A549 (cell line): ENCODE measurements around the gene AQR. TPM values are rescaled to one million over a fixed set of nuclear protein-coding genes. Genes with fewer than 3 reads are reported as not detected.

Experiments used
- ATAC-seq, 2 experiments: fragments of 200-7000 bp in 1 of 2; fragments of >200 bp in 1 of 2; cut with Nextera tagmentation in 1 of 2; cut with Tn5 transposase in 1 of 2; 3 replicates each; pipeline versions ENCODE4 v1.8.0 to v1.9.1; 2018 to 2020; ENCODE audit warnings: mild to moderate bottlenecking in 1 of 2, moderate library complexity in 1 of 2
- CTCF ChIA-PET: fragments of 300-600 bp; sonication (Branson Sonifier 250); formaldehyde crosslinking; extraction: SDS; loops from one replicate; lab custom pipeline; 2021; ENCODE audit warnings: antibody characterized with exemption, inconsistent platforms; lab: Yijun Ruan, JAX
- POLR2A ChIA-PET: fragments of 350-600 bp; formaldehyde crosslinking; extraction: SDS; loops from one replicate; lab custom pipeline; 2021; ENCODE audit warnings: antibody characterized with exemption, inconsistent platforms; lab: Yijun Ruan, JAX
- DNase-seq, 2 experiments: peaks; one replicate each; pipeline versions ENCODE4 v3.0.0 to v3.0.0-alpha.2; 2011 to 2016; ENCODE audit warnings: low read depth in 1 of 2, low spot score in 1 of 2
- FAIRE-seq: peaks from 2 replicates; lab custom pipeline; 2011; peaks lifted over from hg19 to GRCh38; lab: Jason Lieb, UNC
- H3K27ac ChIP-seq, 2 experiments: fragments of >200 bp; sonication (Bioruptor Twin); formaldehyde crosslinking; 3 replicates each; pipeline ENCODE4 v1.5.1; 2016 to 2017
- H3K4me1 ChIP-seq: fragments of >200 bp; sonication (Bioruptor Twin); formaldehyde crosslinking; 3 replicates; pipeline ENCODE4 v1.6.1; 2016
- H3K4me2 ChIP-seq: fragments of >200 bp; sonication (Bioruptor Twin); formaldehyde crosslinking; 3 replicates; pipeline ENCODE4 v1.6.1; 2016
- H3K4me3 ChIP-seq: fragments of >200 bp; sonication (Bioruptor Twin); formaldehyde crosslinking; 3 replicates; pipeline ENCODE4 v1.5.1; 2016
- H3K9me3 ChIP-seq: fragments of >200 bp; sonication (Bioruptor Twin); formaldehyde crosslinking; 3 replicates; pipeline ENCODE4 v1.6.1; 2016
- BHLHE40 ChIP-seq: IDR thresholded peaks from 2 replicates; pipeline ENCODE4 v1.6.1; 2012; ENCODE audit warnings: low read depth, low read length, inconsistent platforms
- CBX2 ChIP-seq: fragments of 200-600 bp; sonication (generic); IDR thresholded peaks from 2 replicates; pipeline ENCODE4 v1.6.1; 2016; ENCODE audit warnings: low read depth, mild to moderate bottlenecking, borderline replicate concordance
- CHD2 ChIP-seq: fragments of 150-350 bp; IDR thresholded peaks from 2 replicates; pipeline ENCODE4 v1.6.1; 2014; ENCODE audit warnings: low read length; ENCODE audit not compliant: partially characterized antibody
- CHD4 ChIP-seq: fragments of 200-600 bp; sonication (generic); IDR thresholded peaks from 2 replicates; pipeline ENCODE4 v1.6.1; 2016; ENCODE audit warnings: antibody characterized with exemption, mild to moderate bottlenecking, borderline replicate concordance
- EHF ChIP-seq: fragments of 250-450 bp; sonication (Bioruptor Pico); IDR thresholded peaks from 2 replicates; pipeline ENCODE4 v1.5.0; 2020; ENCODE audit warnings: mild to moderate bottlenecking
- EHMT2 ChIP-seq: fragments of 200-600 bp; sonication (generic); IDR thresholded peaks from 2 replicates; pipeline ENCODE4 v1.6.1; 2016; ENCODE audit warnings: antibody characterized with exemption, low read depth, mild to moderate bottlenecking, moderate library complexity
- ELK1 ChIP-seq: fragments of 150-350 bp; IDR thresholded peaks from 2 replicates; pipeline ENCODE4 v1.6.1; 2014; ENCODE audit warnings: low read depth, mild to moderate bottlenecking, low read length
- ESRRA ChIP-seq: fragments of 150-350 bp; IDR thresholded peaks from 2 replicates; pipeline ENCODE4 v1.6.1; 2014; ENCODE audit warnings: mild to moderate bottlenecking, low read length, borderline replicate concordance
- FOSB ChIP-seq: fragments of 250-450 bp; sonication (Bioruptor Pico); IDR thresholded peaks from 2 replicates; pipeline ENCODE4 v1.5.0; 2020; ENCODE audit warnings: mild to moderate bottlenecking, moderate library complexity
- FOSL2 ChIP-seq, 2 experiments: fragments of 450-650 bp in 1 of 2; fragments of >200 bp in 1 of 2; sonication (Bioruptor Twin) in 1 of 2; formaldehyde crosslinking; IDR thresholded peaks; 2 replicates each; pipeline versions ENCODE4 v1.5.0 to v1.6.1; 2016 to 2020; ENCODE audit warnings: mild to moderate bottlenecking in 1 of 2, moderate library complexity in 1 of 2
- HDAC2 ChIP-seq: fragments of 200-600 bp; sonication (generic); IDR thresholded peaks from 2 replicates; pipeline ENCODE4 v1.6.1; 2016
- HES2 ChIP-seq: fragments of >200 bp; sonication (Bioruptor Twin); formaldehyde crosslinking; IDR thresholded peaks from 2 replicates; pipeline ENCODE4 v1.6.1; 2016
- HEYL ChIP-seq: fragments of 250-450 bp; sonication (Bioruptor Pico); IDR thresholded peaks from 2 replicates; pipeline ENCODE4 v1.8.0; 2021; ENCODE audit warnings: mild to moderate bottlenecking, moderate library complexity
- KDM5A ChIP-seq: fragments of 200-600 bp; sonication (generic); IDR thresholded peaks from 2 replicates; pipeline ENCODE4 v1.6.1; 2016; ENCODE audit warnings: antibody characterized with exemption, mild to moderate bottlenecking
- MAX ChIP-seq: IDR thresholded peaks from 2 replicates; pipeline ENCODE4 v1.6.1; 2012
- NFE2L2 ChIP-seq: fragments of 150-350 bp; conservative IDR thresholded peaks from 2 replicates; pipeline ENCODE4 v1.6.1; 2014; ENCODE audit warnings: low read length
- NPAS2 ChIP-seq: fragments of 250-450 bp; sonication (Bioruptor Pico); IDR thresholded peaks from 2 replicates; pipeline ENCODE4 v1.8.0; 2022; ENCODE audit warnings: mild to moderate bottlenecking, moderate library complexity, borderline replicate concordance
- POLR2A ChIP-seq: IDR thresholded peaks from 2 replicates; pipeline ENCODE4 v1.6.1; 2012; ENCODE audit warnings: mild to moderate bottlenecking, low read length
- REST ChIP-seq: fragments of 200-600 bp; sonication (generic); IDR thresholded peaks from 2 replicates; pipeline ENCODE4 v1.6.1; 2016; ENCODE audit warnings: antibody characterized with exemption, mild to moderate bottlenecking, moderate library complexity
- SREBF2 ChIP-seq: fragments of 450-650 bp; IDR thresholded peaks from 2 replicates; pipeline ENCODE4 v1.6.1; 2014; ENCODE audit warnings: mild to moderate bottlenecking, moderate library complexity
- TP53 ChIP-seq: fragments of 250-450 bp; sonication (Bioruptor Pico); IDR thresholded peaks from 2 replicates; pipeline ENCODE4 v1.5.0; 2021; ENCODE audit warnings: mild to moderate bottlenecking, moderate library complexity
- WGBS: methylation state at CpG from one replicate; pipeline ENCODE4 v1.1.6; 2017; ENCODE audit errors: missing lambda C conversion rate; 5-methylcytosine and 5-hydroxymethylcytosine counted together
- polyA plus RNA-seq, 4 experiments: library from polyadenylated mRNA; depleted of rRNA in 3 of 4; stranded (reverse); fragments of >200 nt; fragmentation: RNase III in 1 of 4; extraction: RNeasy Plus Mini Kit Qiagen cat#74134 plus additional on column Dnase treatment in 1 of 4; gene quantifications; 2 replicates in 3 of 4; 3 replicates in 1 of 4; pipeline ENCODE4 v1.2.3, GENCODE V29; 2011 to 2017

Gene AQR
- polyA plus RNA-seq, 2 of the 4 experiments (the other 2 are of a cell fraction), result 22.3 to 58.5 TPM

GRCh38 chr15:35014241-35014640, 44.7 kb upstream of the AQR start:
- ATAC-seq (no peak), FAIRE-seq (peak; percentile 68), DNase-seq (no peak)
- Histone ChIP-seq H3K4me1 (no peaks in the 10 kb centered on the region), H3K4me3 (no peak overlapping the region), H3K9me3 (no peaks in the 10 kb centered on the region), H3K27ac (no peak overlapping the region), H3K4me2 (no peak overlapping the region)
- CTCF ChIA-PET, result interaction anchor here (0.6 to 2.2 kb wide), 4 partner anchors 9 to 34 kb away, joined by 3 to 6 read pairs (median 4); no protein-coding TSS in a partner anchor
- no peak for TF ChIP-seq NPAS2 (CRISPR knock-in tag)
- POLR2A ChIA-PET, result interaction anchor here (2.6 kb wide), 1 partner anchor 26 kb away, joined by 10 read pairs; the partner anchor contains the start of gene ZNF770

- ChIA-PET CTCF (interaction anchor here (0.7 kb wide), 1 partner anchor 8 kb away, joined by 3 read pairs; no protein-coding TSS in a partner anchor), POLR2A (interaction anchor here (2.6 kb wide), 1 partner anchor 25 kb away, joined by 10 read pairs; the partner anchor contains the start of gene ZNF770)
- Histone ChIP-seq H3K4me1 (no peaks in the 10 kb centered on the region), H3K4me3 (no peak overlapping the region), H3K4me2 (no peak overlapping the region), H3K9me3 (no peaks in the 10 kb centered on the region), H3K27ac (no peak overlapping the region)
- TF ChIP-seq FOSB (CRISPR knock-in tag) (no peak), HES2 (no peak), CHD4 (no peak), KDM5A (no peak), CHD2 (no peak), BHLHE40 (no peak), NFE2L2 (no peak), HEYL (CRISPR knock-in tag) (no peak), ESRRA (no peak), ELK1 (no peak), EHMT2 (no peak), TP53 (CRISPR knock-in tag) (no peak), CBX2 (no peak), REST (no peak), EHF (CRISPR knock-in tag) (no peak), FOSL2 (IDR thresholded peaks at IDR 0.05) (no peak), FOSL2 (CRISPR knock-in tag; IDR thresholded peaks at IDR 0.05) (no peak), POLR2A (no peak)
- 46% methylated on average over 4 of the region's 4 CpGs for WGBS
- DNase-seq, result no peak
- peak; percentile 46 for FAIRE-seq
- ATAC-seq, result no peak
Observed at GRCh38 chr15:35013370-35013769, 43.8 kb upstream of the AQR start.

GRCh38 chr15:35007397-35007796, 37.9 kb upstream of the AQR start:
- no peak for FAIRE-seq
- H3K4me1 ChIP-seq, result no peaks in the 10 kb centered on the region
- H3K4me2 ChIP-seq, result no peak overlapping the region
- ChIA-PET POLR2A (no interaction called here), CTCF (interaction anchor here (1.1 to 1.7 kb wide), 2 partner anchors 10 to 11 kb away, joined by 3 to 4 read pairs; no protein-coding TSS in a partner anchor)
- TF ChIP-seq HDAC2 (no peak), CBX2 (no peak), REST (no peak), SREBF2 (no peak), MAX (no peak), NPAS2 (CRISPR knock-in tag) (no peak)
- TF ChIP-seq, all 56 proteins: peak for 0
- DNase-seq, result no peak
- 60% methylated on average over 2 of the region's 2 CpGs for WGBS
- no peak overlapping the region for H3K4me3 ChIP-seq
- H3K27ac ChIP-seq, result no peak overlapping the region
- ATAC-seq, result no peak
- no peaks in the 10 kb centered on the region for H3K9me3 ChIP-seq
